HG02759 (cell line): ENCODE data around the gene WHRN.

ENCODE experiments used
- ATAC-seq: cut with Tn5 transposase; IDR thresholded peaks from one replicate; pipeline ENCODE4 v1.9.1; 2021; ENCODE audit warnings: mild to moderate bottlenecking, moderate library complexity; ENCODE audit not compliant: unreplicated experiment

WHRN gene

GRCh38 chr9:114369216-114370130, 135.8 kb downstream of the WHRN start:
- ATAC-seq, result no peak

- no peak for ATAC-seq
Measured at GRCh38 chr9:114367772-114368569, 137.3 kb downstream of the WHRN start.

DNA sequence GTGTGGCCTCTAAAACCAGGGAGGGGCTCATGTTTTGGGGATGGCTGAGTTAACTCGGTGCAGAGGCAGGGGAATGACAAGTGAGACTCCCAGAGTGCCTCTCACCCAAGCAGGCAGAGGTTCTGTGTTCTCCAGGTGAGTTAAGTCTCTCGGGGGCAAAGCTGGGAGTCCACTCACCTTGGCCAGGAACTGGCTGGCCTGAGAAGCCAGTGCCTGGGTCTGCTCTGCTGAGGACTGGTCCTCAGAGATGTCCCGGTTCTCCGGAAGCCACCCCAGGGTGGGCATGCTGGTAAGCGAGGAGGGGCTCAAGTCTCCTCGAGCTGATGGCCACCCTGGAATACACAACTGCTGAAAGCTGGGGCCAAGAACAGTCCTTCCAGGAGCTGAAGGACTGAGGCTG, 137.9 kb downstream of the WHRN start:
- no peak for ATAC-seq

- peak; percentile 50 for ATAC-seq
Measured at GRCh38 chr9:114366334-114367128, 138.7 kb downstream of the WHRN start.

DNA sequence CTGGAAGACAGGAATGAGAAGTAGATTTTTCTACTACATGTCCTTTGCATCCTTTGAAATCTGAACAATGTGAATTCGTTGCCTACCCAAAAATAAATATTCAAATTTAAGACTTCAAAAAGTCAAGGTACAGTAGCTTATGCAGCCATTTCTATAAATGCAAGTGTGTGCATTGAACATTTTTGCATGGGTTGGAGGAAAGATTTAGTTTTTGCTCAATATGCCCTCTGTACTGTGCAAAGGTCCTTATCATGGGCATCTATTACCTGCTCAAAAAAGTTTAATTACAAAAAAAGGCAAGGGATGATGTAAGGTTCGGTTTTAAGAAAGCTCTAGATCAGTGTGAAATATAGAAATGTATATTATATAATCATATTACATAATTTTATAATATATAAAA, 140.1 kb downstream of the WHRN start:
- ATAC-seq, result no peak

DNA sequence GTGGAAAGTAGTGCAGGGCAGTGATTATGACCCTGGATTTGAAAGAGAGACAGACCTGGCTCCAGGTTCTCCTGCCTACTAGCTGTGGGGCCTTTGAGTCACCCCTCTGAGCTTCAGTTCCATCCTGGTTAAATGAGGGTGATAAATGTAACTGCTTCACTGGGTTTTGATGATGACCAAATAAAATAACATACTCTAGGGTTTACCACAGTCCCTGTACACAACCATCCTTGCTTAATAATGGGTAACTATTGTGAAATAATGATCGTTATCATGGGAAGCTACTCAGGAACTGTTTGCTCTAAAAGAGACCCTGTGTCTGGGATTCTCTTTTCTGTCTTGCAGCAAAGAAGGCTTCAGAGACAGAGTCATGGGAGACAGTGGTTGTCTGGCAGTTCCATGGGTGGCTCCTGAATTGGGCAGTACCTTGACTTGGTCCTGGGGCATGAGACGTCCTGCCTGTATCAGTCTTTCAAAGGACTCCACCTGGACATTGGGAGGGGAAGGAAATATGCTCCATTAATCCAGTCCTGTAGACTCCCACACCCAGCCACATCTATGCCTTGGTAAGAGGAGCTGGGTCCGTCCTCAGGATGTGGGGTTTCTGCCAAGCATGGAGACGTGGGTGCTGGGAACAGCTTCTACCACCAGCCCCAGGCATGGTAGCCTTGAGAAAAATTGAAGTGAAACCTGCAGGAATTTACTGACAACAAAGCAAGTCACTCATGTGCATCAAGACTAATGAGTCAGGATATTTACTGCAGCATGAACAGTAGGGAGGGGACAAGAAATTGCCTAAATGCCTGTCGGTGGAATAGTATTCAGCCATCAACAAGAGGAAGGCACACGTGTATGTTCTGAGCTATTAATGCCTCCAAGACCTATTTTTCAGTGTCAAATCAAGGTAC, 140.9 kb downstream of the WHRN start:
- no peak for ATAC-seq

GRCh38 chr9:114363424-114363823, 141.8 kb downstream of the WHRN start:
- no peak for ATAC-seq

DNA sequence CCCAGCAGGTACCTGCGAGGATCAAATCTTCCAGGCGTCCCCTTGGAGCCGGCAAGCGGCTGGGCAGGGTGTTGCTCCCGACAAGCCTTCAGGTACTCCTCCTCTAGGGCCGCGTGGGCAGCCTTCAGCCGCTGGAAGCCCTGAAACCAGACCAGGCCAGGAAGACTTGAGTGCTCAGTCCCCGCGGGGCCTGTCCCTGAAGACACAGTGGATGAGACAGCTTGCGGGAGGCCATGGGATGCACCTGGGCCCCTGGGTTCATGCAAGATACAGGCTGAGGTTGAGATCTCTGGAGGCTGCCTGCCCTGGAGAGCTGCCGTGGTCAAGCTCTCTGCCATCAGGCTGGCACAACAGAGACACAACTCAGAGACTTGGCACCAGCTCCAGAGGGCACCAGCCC, 142.9 kb downstream of the WHRN start:
- ATAC-seq, result no peak

GRCh38 chr9:114361542-114361941, 143.7 kb downstream of the WHRN start:
- no peak for ATAC-seq

- no peak for ATAC-seq
Measured at GRCh38 chr9:114359801-114360200, 145.5 kb downstream of the WHRN start.

- no peak for ATAC-seq
Measured at GRCh38 chr9:114357911-114358328, 147.4 kb downstream of the WHRN start.

DNA sequence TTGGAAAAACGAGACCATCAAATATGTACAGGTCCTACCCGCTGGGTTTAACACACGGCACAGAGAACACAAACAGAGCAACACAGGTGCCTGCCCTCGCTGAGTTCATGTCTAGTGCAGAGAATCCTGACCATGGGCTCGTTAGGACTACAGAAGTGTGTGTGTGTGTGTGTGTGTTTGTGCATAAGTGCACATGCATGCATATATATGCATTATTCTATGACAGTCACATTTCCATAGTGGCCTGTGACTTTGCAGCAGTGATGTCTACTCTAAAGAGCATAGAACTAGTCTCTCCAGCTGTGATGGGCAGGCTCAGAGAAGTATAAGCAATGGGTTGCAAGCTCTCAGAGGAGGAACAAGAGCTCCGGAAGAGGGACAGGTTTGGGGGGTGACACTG, 147.9 kb downstream of the WHRN start:
- ATAC-seq, result no peak

DNA sequence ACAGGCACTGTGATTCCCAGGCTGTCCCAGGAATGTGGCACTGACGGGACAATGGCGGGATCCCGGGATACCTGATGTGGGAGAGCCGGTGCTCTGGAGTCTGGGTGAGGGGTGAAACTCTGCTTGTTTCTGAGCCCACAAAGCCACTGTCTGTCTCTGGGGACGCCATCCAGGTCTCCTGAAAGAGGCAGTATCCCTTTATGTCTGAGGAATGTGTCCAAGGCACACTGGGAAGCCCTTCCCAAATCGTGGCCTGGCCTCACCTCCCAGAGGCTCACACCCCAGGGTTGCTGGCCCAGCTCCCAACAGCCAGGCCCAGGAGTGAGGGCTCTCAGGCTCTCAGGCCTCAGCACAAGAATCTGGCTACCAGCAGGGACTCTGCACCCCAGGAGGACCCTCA, 148.5 kb downstream of the WHRN start:
- no peak for ATAC-seq

DNA sequence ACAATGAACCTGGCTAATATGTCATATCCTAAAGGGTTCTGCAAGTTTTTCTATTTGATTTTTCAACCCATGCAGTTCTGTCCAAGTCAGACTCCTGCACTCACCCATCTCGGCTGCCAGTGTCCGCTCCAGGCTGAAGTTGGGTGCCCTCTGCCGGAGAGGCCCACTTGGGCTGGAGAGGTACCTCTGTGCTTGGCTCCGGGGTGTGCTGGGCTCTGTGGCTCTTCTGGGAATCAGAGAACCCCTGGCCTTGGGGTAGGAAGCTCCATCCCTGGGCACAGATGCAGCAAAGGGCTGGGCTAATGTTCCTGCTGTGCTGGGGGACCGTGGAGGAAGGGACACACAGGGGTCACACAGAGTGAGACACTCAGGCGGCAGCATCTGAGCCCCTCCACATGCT, 149.5 kb downstream of the WHRN start:
- no peak for ATAC-seq
